Measurements from ENCODE around the gene COCH.

Gene COCH

GRCh38 chr14:30884901-30885300, 10.5 kb downstream of the COCH start:
- no peak overlapping the region for H2AFZ ChIP-seq (ENCODE audit: low read length)
- no peaks in the 10 kb centered on the region for H3K27me3 ChIP-seq (ENCODE audit: insufficient read depth, low read length, poor library complexity, severe bottlenecking)
- H3K4me1 ChIP-seq (ENCODE audit: insufficient read depth, low read length, poor library complexity, severe bottlenecking), result no peaks in the 10 kb centered on the region
- H3K9me3 ChIP-seq (ENCODE audit: insufficient read depth, low read depth, low read length), result no peaks in the 10 kb centered on the region
- H3K4me2 ChIP-seq (ENCODE audit: low read depth, low read length, poor library complexity, severe bottlenecking), result no peak overlapping the region
- TF ChIP-seq CTCF (conservative IDR thresholded peaks at IDR 0.05; ENCODE audit: low read length) (no peak), EZH2phosphoT487 (IDR thresholded peaks at IDR 0.05; ENCODE audit: borderline replicate concordance) (no peak)
- H3F3A ChIP-seq (ENCODE audit: low read depth), result no peaks in the 10 kb centered on the region
- no peak overlapping the region for H3K4me3 ChIP-seq (ENCODE audit: low read length, poor library complexity, severe bottlenecking)
- no peaks in the 10 kb centered on the region for H4K20me1 ChIP-seq (ENCODE audit: insufficient read depth, low read length, poor library complexity, severe bottlenecking)
- no peaks in the 10 kb centered on the region for H3K9me2 ChIP-seq (replicated peaks; ENCODE audit: low read depth, low read length)
- H3K9ac ChIP-seq (ENCODE audit: low read depth, low read length, poor library complexity, severe bottlenecking), result no peak overlapping the region
- H3K79me2 ChIP-seq (ENCODE audit: insufficient read depth, low read length), result no peaks in the 10 kb centered on the region
- no peaks in the 10 kb centered on the region for H3K36me3 ChIP-seq (ENCODE audit: insufficient read depth, low read length)

- Histone ChIP-seq H3F3A (ENCODE audit: low read depth) (no peaks in the 10 kb centered on the region), H3K9me2 (replicated peaks; ENCODE audit: low read depth, low read length) (no peaks in the 10 kb centered on the region)
Observed at GRCh38 chr14:30885840-30886740, 11.7 kb downstream of the COCH start.

GRCh38 chr14:30888480-30889243, 14.3 kb downstream of the COCH start:
- TF ChIP-seq CTCF (conservative IDR thresholded peaks at IDR 0.05; ENCODE audit: low read length) (no peak), EZH2phosphoT487 (IDR thresholded peaks at IDR 0.05; ENCODE audit: borderline replicate concordance) (no peak)
- H3K4me1 ChIP-seq (ENCODE audit: insufficient read depth, low read length, poor library complexity, severe bottlenecking), result no peaks in the 10 kb centered on the region
- H3K9me3 ChIP-seq (ENCODE audit: insufficient read depth, low read depth, low read length), result no peaks in the 10 kb centered on the region
- H3K79me2 ChIP-seq (ENCODE audit: insufficient read depth, low read length), result no peaks in the 10 kb centered on the region
- no peak overlapping the region for H2AFZ ChIP-seq (ENCODE audit: low read length)
- no peaks in the 10 kb centered on the region for H3K9me2 ChIP-seq (replicated peaks; ENCODE audit: low read depth, low read length)
- H3K4me3 ChIP-seq (ENCODE audit: low read length, poor library complexity, severe bottlenecking), result no peak overlapping the region
- H3K36me3 ChIP-seq (ENCODE audit: insufficient read depth, low read length), result peaks cover 6% of the 10 kb centered on the region; the same call in 1 of the 2 replicates
- no peaks in the 10 kb centered on the region for H4K20me1 ChIP-seq (ENCODE audit: insufficient read depth, low read length, poor library complexity, severe bottlenecking)
- H3F3A ChIP-seq (ENCODE audit: low read depth), result no peaks in the 10 kb centered on the region
- no peaks in the 10 kb centered on the region for H3K27me3 ChIP-seq (ENCODE audit: insufficient read depth, low read length, poor library complexity, severe bottlenecking)
- no peak overlapping the region for H3K4me2 ChIP-seq (ENCODE audit: low read depth, low read length, poor library complexity, severe bottlenecking)
- no peak overlapping the region for H3K9ac ChIP-seq (ENCODE audit: low read depth, low read length, poor library complexity, severe bottlenecking)

More at GRCh38 chr14:30885840-30886740, 11.7 kb downstream of the COCH start:
- Histone ChIP-seq H3K4me2 (ENCODE audit: low read depth, low read length, poor library complexity, severe bottlenecking) (no peak overlapping the region), H3K27me3 (ENCODE audit: insufficient read depth, low read length, poor library complexity, severe bottlenecking) (no peaks in the 10 kb centered on the region), H3K4me1 (ENCODE audit: insufficient read depth, low read length, poor library complexity, severe bottlenecking) (no peaks in the 10 kb centered on the region), H4K20me1 (ENCODE audit: insufficient read depth, low read length, poor library complexity, severe bottlenecking) (no peaks in the 10 kb centered on the region), H3K79me2 (ENCODE audit: insufficient read depth, low read length) (no peaks in the 10 kb centered on the region), H2AFZ (ENCODE audit: low read length) (no peak overlapping the region), H3K9ac (ENCODE audit: low read depth, low read length, poor library complexity, severe bottlenecking) (no peak overlapping the region), H3K9me3 (ENCODE audit: insufficient read depth, low read depth, low read length) (no peaks in the 10 kb centered on the region), H3K4me3 (ENCODE audit: low read length, poor library complexity, severe bottlenecking) (no peak overlapping the region), H3K36me3 (ENCODE audit: insufficient read depth, low read length) (no peaks in the 10 kb centered on the region)
- TF ChIP-seq CTCF (conservative IDR thresholded peaks at IDR 0.05; ENCODE audit: low read length) (no peak), EZH2phosphoT487 (IDR thresholded peaks at IDR 0.05; ENCODE audit: borderline replicate concordance) (no peak)
